Measurements from ENCODE around the gene TMEM18.

DNA sequence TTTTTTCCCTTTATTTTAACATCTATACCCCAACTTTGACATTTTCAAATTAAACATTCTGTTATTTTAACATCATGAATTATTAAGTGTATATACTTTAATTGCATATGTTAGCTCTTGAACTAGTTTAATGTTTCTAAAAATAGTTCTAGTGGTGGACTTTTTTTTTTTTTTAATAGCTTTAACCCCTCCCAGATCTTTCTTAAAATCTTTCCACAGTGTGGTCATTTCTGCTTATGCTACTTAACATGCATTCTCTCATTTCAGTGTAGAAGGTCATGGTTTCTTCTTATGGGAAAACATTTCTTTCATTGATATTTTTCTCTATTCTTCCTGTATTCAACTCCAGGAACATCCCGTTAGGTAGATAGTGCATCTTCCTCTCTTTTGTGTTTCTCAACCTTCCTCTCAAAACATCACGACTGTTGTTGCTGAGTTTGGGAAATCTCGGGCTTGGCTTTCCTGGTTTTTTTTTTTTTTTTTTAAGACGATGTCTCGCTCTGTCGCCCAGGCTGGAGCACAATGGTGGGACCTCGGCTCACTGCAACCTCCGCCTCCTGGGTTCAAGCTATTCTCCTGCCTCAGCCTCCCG, 849 bp upstream of the TMEM18 start:
- TF ChIP-seq POLR2A (IDR thresholded peaks at IDR 0.05), result no peak
- TF ChIP-seq, protein P1, sequence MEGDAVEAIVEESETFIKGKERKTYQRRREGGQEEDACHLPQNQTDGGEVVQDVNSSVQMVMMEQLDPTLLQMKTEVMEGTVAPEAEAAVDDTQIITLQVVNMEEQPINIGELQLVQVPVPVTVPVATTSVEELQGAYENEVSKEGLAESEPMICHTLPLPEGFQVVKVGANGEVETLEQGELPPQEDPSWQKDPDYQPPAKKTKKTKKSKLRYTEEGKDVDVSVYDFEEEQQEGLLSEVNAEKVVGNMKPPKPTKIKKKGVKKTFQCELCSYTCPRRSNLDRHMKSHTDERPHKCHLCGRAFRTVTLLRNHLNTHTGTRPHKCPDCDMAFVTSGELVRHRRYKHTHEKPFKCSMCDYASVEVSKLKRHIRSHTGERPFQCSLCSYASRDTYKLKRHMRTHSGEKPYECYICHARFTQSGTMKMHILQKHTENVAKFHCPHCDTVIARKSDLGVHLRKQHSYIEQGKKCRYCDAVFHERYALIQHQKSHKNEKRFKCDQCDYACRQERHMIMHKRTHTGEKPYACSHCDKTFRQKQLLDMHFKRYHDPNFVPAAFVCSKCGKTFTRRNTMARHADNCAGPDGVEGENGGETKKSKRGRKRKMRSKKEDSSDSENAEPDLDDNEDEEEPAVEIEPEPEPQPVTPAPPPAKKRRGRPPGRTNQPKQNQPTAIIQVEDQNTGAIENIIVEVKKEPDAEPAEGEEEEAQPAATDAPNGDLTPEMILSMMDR (IDR thresholded peaks at IDR 0.05), result no peak
